KMS-11 (cell line): ENCODE measurements around the gene TMEM51.

Source experiments
- H2AFZ ChIP-seq: fragments of 200-600 bp; sonication (generic); 2 replicates; pipeline ENCODE4 v1.6.1; 2016; ENCODE audit warnings: antibody characterized with exemption, mixed run types, low read depth
- H3K27ac ChIP-seq: fragments of 200-600 bp; sonication (generic); 2 replicates; pipeline ENCODE4 v1.6.1; 2016; ENCODE audit warnings: mild to moderate bottlenecking, mixed run types
- H3K27me3 ChIP-seq: fragments of 200-600 bp; sonication (generic); 2 replicates; pipeline ENCODE4 v1.6.1; 2017; ENCODE audit warnings: mild to moderate bottlenecking, low read depth, mixed run types, moderate library complexity; ENCODE audit not compliant: insufficient read depth
- H3K36me3 ChIP-seq: fragments of 200-600 bp; sonication (generic); 2 replicates; pipeline ENCODE4 v1.6.1; 2017; ENCODE audit warnings: mild to moderate bottlenecking, mixed run types; ENCODE audit not compliant: insufficient read depth
- H3K4me1 ChIP-seq: fragments of 200-600 bp; sonication (generic); 2 replicates; pipeline ENCODE4 v1.6.1; 2016; ENCODE audit warnings: mild to moderate bottlenecking, low read depth, mixed run types; ENCODE audit not compliant: poor library complexity, severe bottlenecking
- H3K4me2 ChIP-seq: fragments of 200-600 bp; sonication (generic); 2 replicates; pipeline ENCODE4 v1.7.0; 2016; ENCODE audit warnings: mild to moderate bottlenecking, mixed run types
- H3K4me3 ChIP-seq: fragments of 200-600 bp; sonication (generic); IDR thresholded peaks from 2 replicates; pipeline ENCODE4 v1.6.1; 2017; ENCODE audit warnings: low read depth, low read length, mixed read lengths; ENCODE audit not compliant: insufficient read depth
- H3K79me2 ChIP-seq: fragments of 200-600 bp; sonication (generic); 2 replicates; pipeline ENCODE4 v1.6.1; 2016; ENCODE audit warnings: low read depth, mixed run types; ENCODE audit not compliant: insufficient read depth
- H3K9ac ChIP-seq: fragments of 200-600 bp; sonication (generic); 2 replicates; pipeline ENCODE4 v1.6.1; 2016; ENCODE audit warnings: mild to moderate bottlenecking, mixed run types
- H4K20me1 ChIP-seq: fragments of 200-600 bp; sonication (generic); 2 replicates; pipeline ENCODE4 v1.6.1; 2016; ENCODE audit warnings: mild to moderate bottlenecking, mixed run types; ENCODE audit not compliant: insufficient read depth
- TF ChIP-seq, protein P1 (sequence below): fragments of 200-600 bp; sonication (generic); conservative IDR thresholded peaks from 2 replicates; pipeline ENCODE4 v1.6.1; 2017; ENCODE audit warnings: low read depth, mild to moderate bottlenecking, antibody characterized with exemption, low read length, moderate library complexity, mixed read lengths

The TMEM51 gene

DNA sequence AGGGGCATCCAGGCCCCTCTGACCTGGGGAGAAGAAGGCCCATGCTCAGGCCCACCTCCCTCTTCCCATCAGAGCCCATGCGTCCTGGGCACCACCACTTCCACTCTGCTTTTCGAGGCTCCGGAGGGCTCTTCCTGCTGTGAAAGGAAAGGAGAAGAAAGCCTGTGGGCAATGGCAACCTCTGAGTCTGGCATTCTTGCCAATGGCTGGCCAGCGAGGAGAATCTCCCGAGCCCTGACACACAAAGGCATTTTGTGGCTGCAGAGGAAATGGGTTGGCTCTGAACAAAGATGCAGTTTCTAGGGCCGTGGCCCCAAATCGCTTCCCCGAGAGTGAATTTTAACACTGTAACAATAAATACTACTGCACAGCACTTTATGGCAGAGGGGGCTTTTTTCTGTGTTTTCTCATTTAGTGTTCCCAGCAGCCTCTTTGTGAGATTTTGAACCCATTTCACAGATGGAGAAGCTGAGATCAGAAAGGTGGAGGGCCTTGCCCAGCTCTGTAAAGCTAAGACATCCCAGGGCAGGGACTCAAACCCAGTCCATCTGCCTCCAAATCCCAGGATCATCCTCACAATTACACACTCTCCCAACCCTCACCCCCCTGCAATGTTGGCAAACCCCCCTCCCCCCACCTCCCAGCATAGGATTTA is 35.7 kb upstream of the TMEM51 start:
- TF ChIP-seq, protein P1, sequence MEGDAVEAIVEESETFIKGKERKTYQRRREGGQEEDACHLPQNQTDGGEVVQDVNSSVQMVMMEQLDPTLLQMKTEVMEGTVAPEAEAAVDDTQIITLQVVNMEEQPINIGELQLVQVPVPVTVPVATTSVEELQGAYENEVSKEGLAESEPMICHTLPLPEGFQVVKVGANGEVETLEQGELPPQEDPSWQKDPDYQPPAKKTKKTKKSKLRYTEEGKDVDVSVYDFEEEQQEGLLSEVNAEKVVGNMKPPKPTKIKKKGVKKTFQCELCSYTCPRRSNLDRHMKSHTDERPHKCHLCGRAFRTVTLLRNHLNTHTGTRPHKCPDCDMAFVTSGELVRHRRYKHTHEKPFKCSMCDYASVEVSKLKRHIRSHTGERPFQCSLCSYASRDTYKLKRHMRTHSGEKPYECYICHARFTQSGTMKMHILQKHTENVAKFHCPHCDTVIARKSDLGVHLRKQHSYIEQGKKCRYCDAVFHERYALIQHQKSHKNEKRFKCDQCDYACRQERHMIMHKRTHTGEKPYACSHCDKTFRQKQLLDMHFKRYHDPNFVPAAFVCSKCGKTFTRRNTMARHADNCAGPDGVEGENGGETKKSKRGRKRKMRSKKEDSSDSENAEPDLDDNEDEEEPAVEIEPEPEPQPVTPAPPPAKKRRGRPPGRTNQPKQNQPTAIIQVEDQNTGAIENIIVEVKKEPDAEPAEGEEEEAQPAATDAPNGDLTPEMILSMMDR: no peak
- H3K4me2 ChIP-seq: no peak overlapping the region
- peaks cover 27% of the 10 kb centered on the region; the same call in 1 of the 2 replicates for H3K27me3 ChIP-seq
- H2AFZ ChIP-seq: no peak overlapping the region
- no peak overlapping the region for H3K4me3 ChIP-seq
- H3K9ac ChIP-seq: no peak overlapping the region
- no peaks in the 10 kb centered on the region for H3K79me2 ChIP-seq
- no peaks in the 10 kb centered on the region for H3K36me3 ChIP-seq
- no peaks in the 10 kb centered on the region for H4K20me1 ChIP-seq
- no peaks in the 10 kb centered on the region for H3K4me1 ChIP-seq
- H3K27ac ChIP-seq: no peak overlapping the region

DNA sequence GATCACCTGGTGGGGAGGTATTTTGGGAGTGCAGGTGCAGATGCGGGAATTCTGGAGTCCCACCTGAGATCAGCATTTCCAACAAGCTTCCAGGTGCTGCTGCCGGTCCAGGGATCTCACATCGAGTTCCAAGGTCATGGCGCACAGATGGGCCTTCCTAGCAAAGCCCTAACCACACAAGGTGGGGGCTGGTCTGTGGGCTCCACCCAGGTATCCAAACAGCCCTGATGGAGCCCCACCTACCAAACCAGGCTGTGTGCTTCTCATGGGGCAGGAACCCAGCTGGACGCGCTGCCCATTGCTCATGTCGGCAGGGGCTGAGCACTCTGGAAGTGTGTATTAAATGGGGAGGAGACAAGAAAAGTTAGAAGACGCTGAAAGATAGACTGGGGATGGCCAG is 35.0 kb upstream of the TMEM51 start:
- Histone ChIP-seq H3K9ac (no peak overlapping the region), H3K27me3 (peaks cover 28% of the 10 kb centered on the region; the same call in 1 of the 2 replicates), H3K4me3 (no peak overlapping the region), H3K4me2 (no peak overlapping the region), H2AFZ (no peak overlapping the region), H3K4me1 (no peaks in the 10 kb centered on the region), H3K36me3 (no peaks in the 10 kb centered on the region), H3K27ac (no peak overlapping the region), H4K20me1 (no peaks in the 10 kb centered on the region), H3K79me2 (no peaks in the 10 kb centered on the region)
- TF ChIP-seq, protein P1: no peak

DNA sequence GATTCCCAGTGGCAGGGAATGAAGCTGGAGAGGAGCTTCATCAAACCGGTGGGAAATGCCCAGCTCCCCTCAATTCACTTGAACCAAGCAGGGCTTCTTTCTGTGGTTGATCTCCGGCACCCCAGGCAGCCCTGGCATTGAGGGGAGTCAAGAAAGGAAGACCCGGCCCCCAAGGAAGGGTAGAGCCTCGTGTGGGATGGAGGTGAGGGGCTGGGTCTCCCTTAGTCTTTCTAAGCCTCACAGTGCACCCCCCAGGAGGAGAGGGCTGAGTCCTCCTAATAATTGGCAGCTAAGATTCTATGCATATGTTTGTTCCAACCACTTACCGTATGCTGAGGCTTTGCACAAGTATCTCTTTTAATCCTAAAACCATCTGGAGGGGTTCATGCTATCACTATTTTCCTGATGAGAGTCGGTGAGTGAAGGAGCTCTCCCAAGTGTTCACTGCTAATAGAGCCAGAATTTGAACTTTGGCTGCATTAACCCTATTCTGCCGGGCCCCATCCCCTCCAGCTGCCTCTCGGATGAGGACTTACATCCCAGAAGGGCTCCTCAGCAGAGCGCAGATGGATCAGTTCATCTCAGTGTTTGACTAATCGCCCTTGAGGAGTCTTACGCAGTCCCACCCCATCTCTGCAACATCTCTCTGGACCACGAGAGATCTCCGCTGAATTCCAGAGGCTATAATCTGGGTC is 33.1 kb upstream of the TMEM51 start:
- Histone ChIP-seq H2AFZ (no peak overlapping the region), H3K36me3 (no peaks in the 10 kb centered on the region), H3K27me3 (peaks cover 29% of the 10 kb centered on the region; the same call in 1 of the 2 replicates), H4K20me1 (no peaks in the 10 kb centered on the region), H3K79me2 (no peaks in the 10 kb centered on the region), H3K4me2 (no peak overlapping the region), H3K27ac (no peak overlapping the region), H3K4me3 (no peak overlapping the region), H3K4me1 (no peaks in the 10 kb centered on the region), H3K9ac (no peak overlapping the region)
- TF ChIP-seq, protein P1: no peak

DNA sequence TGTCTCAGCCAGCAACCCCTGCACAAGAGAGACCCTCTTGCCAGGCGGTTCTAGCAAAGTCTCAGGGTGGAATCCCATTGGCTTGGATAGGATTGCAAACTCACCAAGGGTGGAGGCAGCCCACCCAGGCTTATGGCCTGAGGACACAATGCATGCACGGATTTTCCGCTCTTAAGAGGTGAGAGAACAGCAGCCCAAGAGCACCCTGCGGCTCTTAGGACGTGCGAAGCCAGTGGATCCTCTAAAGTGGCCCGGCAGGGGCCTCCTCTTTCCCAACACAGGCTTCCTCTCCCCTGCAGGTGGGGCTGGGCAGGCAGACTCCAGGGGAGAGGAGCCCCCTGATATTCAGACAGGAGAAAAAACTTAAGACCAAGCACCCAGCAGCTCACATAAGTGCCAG is 31.2 kb upstream of the TMEM51 start:
- no peak overlapping the region for H3K9ac ChIP-seq

More for the DNA sequence above, 31.2 kb upstream of the TMEM51 start:
- Histone ChIP-seq H3K4me2 (no peak overlapping the region), H3K4me1 (no peaks in the 10 kb centered on the region), H3K4me3 (no peak overlapping the region), H3K27me3 (peaks cover 17% of the 10 kb centered on the region; the same call in 1 of the 2 replicates), H3K79me2 (no peaks in the 10 kb centered on the region), H3K36me3 (no peaks in the 10 kb centered on the region), H4K20me1 (no peaks in the 10 kb centered on the region), H3K27ac (no peak overlapping the region), H2AFZ (no peak overlapping the region)
- TF ChIP-seq, protein P1: no peak
